HG02642 (cell line): ENCODE measurements around the gene PPP1R14B.

ENCODE experiments used
- ATAC-seq: cut with Tn5 transposase; IDR thresholded peaks from one replicate; pipeline ENCODE4 v1.9.1; 2021; ENCODE audit warnings: mild to moderate bottlenecking; ENCODE audit not compliant: unreplicated experiment, poor library complexity

PPP1R14B gene

GRCh38 chr11:64262271-64263002 lies 15.7 kb upstream of the PPP1R14B start:
- ATAC-seq = no peak

GRCh38 chr11:64261556-64262080 lies 14.9 kb upstream of the PPP1R14B start:
- ATAC-seq = no peak

- no peak for ATAC-seq
Measured at GRCh38 chr11:64260147-64260708, 13.5 kb upstream of the PPP1R14B start.

GRCh38 chr11:64259533-64260067 lies 12.9 kb upstream of the PPP1R14B start:
- no peak for ATAC-seq

GRCh38 chr11:64258946-64259532 lies 12.3 kb upstream of the PPP1R14B start:
- ATAC-seq = no peak

- no peak for ATAC-seq
Measured at GRCh38 chr11:64258356-64258755, 11.6 kb upstream of the PPP1R14B start.

- no peak for ATAC-seq
Measured at GRCh38 chr11:64256300-64256699, 9.6 kb upstream of the PPP1R14B start.

GRCh38 chr11:64255135-64256128 lies 8.7 kb upstream of the PPP1R14B start:
- no peak for ATAC-seq

GRCh38 chr11:64254326-64254725 lies 7.6 kb upstream of the PPP1R14B start:
- ATAC-seq = no peak

GRCh38 chr11:64253481-64253880 lies 6.7 kb upstream of the PPP1R14B start:
- no peak for ATAC-seq

GRCh38 chr11:64253043-64253442 lies 6.3 kb upstream of the PPP1R14B start:
- ATAC-seq = no peak

- no peak for ATAC-seq
Measured at GRCh38 chr11:64252003-64252872, 5.5 kb upstream of the PPP1R14B start.

GRCh38 chr11:64251753-64252002 lies 4.9 kb upstream of the PPP1R14B start:
- no peak for ATAC-seq

GRCh38 chr11:64251016-64251752 lies 4.4 kb upstream of the PPP1R14B start, which contains the start of gene PLCB3:
PLCB3 (plus strand) TSS chr11:64251530; CDS start chr11:64251650, 120 bp downstream.
- ATAC-seq = peak; percentile 47

GRCh38 chr11:64250415-64251015 lies 3.8 kb upstream of the PPP1R14B start:
- ATAC-seq = no peak

- ATAC-seq = no peak
Measured at GRCh38 chr11:64249563-64250414, 3.0 kb upstream of the PPP1R14B start.

- no peak for ATAC-seq
Measured at GRCh38 chr11:64249038-64249437, 2.3 kb upstream of the PPP1R14B start.
